LHCN-M2 (cell line): Measurements from ENCODE around the gene LTBP4. TPM values are rescaled to one million over a fixed set of nuclear protein-coding genes. Genes with fewer than 3 reads are reported as not detected.
A peak's percentile ranks its signal among the peaks of the same experiment; 100 is the strongest.
"Not testable (repeated sequence)": the region's sequence is repeated elsewhere in the genome, so short reads cannot be mapped to it uniquely, and the experiment has no call there.

Experiments used
- DNase-seq: peaks from one replicate; pipeline ENCODE4 v3.0.0-alpha.2; 2012; ENCODE audit warnings: low read depth
- total RNA-seq: library from RNA; depleted of rRNA; stranded (reverse); fragments of >200 nt; gene quantifications from 2 replicates; pipeline ENCODE4 v1.2.3, GENCODE V29; 2014

LTBP4 gene
- total RNA-seq, 1 experiment from 2014 or later: 7.3 TPM

GRCh38 chr19:40625406-40626120 is 24.4 kb downstream of the LTBP4 start:
- no peak for DNase-seq

- no peak for DNase-seq
Observed at GRCh38 chr19:40626918-40627317, 25.7 kb downstream of the LTBP4 start.

GRCh38 chr19:40627486-40628279 is 26.5 kb downstream of the LTBP4 start:
- DNase-seq: no peak

GRCh38 chr19:40629346-40629745 is 28.2 kb downstream of the LTBP4 start:
- no peak for DNase-seq

- DNase-seq: no peak
Observed at GRCh38 chr19:40630571-40631160, 29.5 kb downstream of the LTBP4 start.

- DNase-seq: no peak
Observed at GRCh38 chr19:40632311-40633036, 31.3 kb downstream of the LTBP4 start.

GRCh38 chr19:40633207-40633606 is 32.0 kb downstream of the LTBP4 start:
- peak; percentile 34 for DNase-seq

GRCh38 chr19:40638327-40638726 is 37.2 kb downstream of the LTBP4 start:
- DNase-seq: no peak

GRCh38 chr19:40639638-40639982 is 38.4 kb downstream of the LTBP4 start:
- DNase-seq: no peak

GRCh38 chr19:40640744-40641143 is 39.6 kb downstream of the LTBP4 start:
- no peak for DNase-seq

GRCh38 chr19:40641281-40641680 is 40.1 kb downstream of the LTBP4 start:
- DNase-seq: no peak

- DNase-seq: no peak
Observed at GRCh38 chr19:40642051-40642706, 41.0 kb downstream of the LTBP4 start.

GRCh38 chr19:40642757-40643305 is 41.7 kb downstream of the LTBP4 start:
- DNase-seq: no peak

GRCh38 chr19:40646743-40647254 is 45.6 kb downstream of the LTBP4 start:
- DNase-seq: no peak

- not testable (repeated sequence) for DNase-seq
Observed at GRCh38 chr19:40649903-40650675, 48.9 kb downstream of the LTBP4 start.

- DNase-seq: peak; percentile 72
Observed at GRCh38 chr19:40650749-40651305, 49.7 kb downstream of the LTBP4 start.

- DNase-seq: not testable (repeated sequence)
Observed at GRCh38 chr19:40652303-40652702, 51.1 kb downstream of the LTBP4 start.

GRCh38 chr19:40655684-40656083 is 54.5 kb downstream of the LTBP4 start:
- not testable (repeated sequence) for DNase-seq

- DNase-seq: no peak
Observed at GRCh38 chr19:40658031-40658430, 56.9 kb downstream of the LTBP4 start.

- DNase-seq: no peak
Observed at GRCh38 chr19:40659116-40659515, 57.9 kb downstream of the LTBP4 start.
